Stimulated activated naive CD8-positive, alpha-beta T cell treated with anti-CD3 and anti-CD28 coated beads, Interleukin-15, Interleukin-2, amounts not matched to agents 100 ng/mL and 50 ng/mL, for 24 hours (primary cell): Measurements from ENCODE around the gene RHOJ.

Experiments
- H3K27ac Mint-ChIP-seq: one replicate; pipeline ENCODE4 v1.8.0; 2021; ENCODE audit warnings: mild to moderate bottlenecking, mixed read lengths
- H3K27me3 Mint-ChIP-seq: one replicate; pipeline ENCODE4 v1.8.0; 2021; ENCODE audit warnings: mixed read lengths
- H3K36me3 Mint-ChIP-seq: one replicate; pipeline ENCODE4 v1.8.0; 2021; ENCODE audit warnings: low read depth, mixed read lengths
- H3K4me1 Mint-ChIP-seq: one replicate; pipeline ENCODE4 v1.8.0; 2021; ENCODE audit warnings: low read depth, mixed read lengths
- H3K4me3 Mint-ChIP-seq: one replicate; pipeline ENCODE4 v1.8.0; 2021; ENCODE audit warnings: mild to moderate bottlenecking, mixed read lengths
- H3K9me3 Mint-ChIP-seq: one replicate; pipeline ENCODE4 v1.8.0; 2021; ENCODE audit warnings: mixed read lengths

RHOJ gene

DNA sequence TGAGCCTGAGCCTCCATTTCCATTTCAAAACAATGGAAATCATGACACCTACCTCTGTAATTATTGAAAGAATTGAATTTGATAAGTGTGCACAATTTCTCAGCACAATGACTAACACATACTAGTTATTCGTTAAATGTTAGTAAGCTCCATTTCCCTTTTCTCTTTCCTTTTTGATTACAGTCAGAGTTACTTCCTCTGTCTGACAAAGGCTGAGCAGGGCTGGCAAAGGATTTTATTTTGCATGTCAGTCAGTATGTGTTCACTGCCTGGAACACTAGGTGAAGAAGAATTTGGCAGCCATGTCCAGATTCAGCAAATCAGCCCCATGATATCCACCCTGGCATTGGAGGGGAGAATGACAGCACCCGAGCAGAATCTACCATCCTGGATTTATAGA is 12.2 kb upstream of the RHOJ start:
- no peak overlapping the region for H3K4me3 Mint-ChIP-seq
- no peaks in the 10 kb centered on the region for H3K27me3 Mint-ChIP-seq
- no peaks in the 10 kb centered on the region for H3K4me1 Mint-ChIP-seq
- H3K36me3 Mint-ChIP-seq, result no peaks in the 10 kb centered on the region
- no peaks in the 10 kb centered on the region for H3K9me3 Mint-ChIP-seq
- H3K27ac Mint-ChIP-seq, result no peak overlapping the region

DNA sequence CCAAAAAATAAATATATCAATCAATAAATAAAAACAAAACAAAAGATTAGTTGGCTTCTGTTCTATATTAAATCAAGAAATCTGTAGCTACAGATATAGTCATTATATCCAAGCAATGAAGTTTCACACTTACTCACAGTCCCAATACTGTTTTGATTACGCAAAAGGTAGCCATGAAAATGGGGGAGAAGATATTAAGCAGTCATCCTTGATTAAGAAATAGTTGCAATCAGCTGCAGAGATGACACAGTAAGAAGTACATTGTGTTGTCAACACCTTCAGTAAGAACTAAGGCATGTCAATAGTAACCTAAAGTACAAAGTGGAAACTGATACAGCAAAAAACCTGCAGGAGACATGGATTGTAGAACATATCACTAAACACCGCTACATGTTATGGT is 11.0 kb upstream of the RHOJ start:
- no peaks in the 10 kb centered on the region for H3K4me1 Mint-ChIP-seq
- no peaks in the 10 kb centered on the region for H3K27me3 Mint-ChIP-seq
- H3K4me3 Mint-ChIP-seq, result no peak overlapping the region
- no peaks in the 10 kb centered on the region for H3K9me3 Mint-ChIP-seq
- no peaks in the 10 kb centered on the region for H3K36me3 Mint-ChIP-seq
- H3K27ac Mint-ChIP-seq, result no peak overlapping the region

DNA sequence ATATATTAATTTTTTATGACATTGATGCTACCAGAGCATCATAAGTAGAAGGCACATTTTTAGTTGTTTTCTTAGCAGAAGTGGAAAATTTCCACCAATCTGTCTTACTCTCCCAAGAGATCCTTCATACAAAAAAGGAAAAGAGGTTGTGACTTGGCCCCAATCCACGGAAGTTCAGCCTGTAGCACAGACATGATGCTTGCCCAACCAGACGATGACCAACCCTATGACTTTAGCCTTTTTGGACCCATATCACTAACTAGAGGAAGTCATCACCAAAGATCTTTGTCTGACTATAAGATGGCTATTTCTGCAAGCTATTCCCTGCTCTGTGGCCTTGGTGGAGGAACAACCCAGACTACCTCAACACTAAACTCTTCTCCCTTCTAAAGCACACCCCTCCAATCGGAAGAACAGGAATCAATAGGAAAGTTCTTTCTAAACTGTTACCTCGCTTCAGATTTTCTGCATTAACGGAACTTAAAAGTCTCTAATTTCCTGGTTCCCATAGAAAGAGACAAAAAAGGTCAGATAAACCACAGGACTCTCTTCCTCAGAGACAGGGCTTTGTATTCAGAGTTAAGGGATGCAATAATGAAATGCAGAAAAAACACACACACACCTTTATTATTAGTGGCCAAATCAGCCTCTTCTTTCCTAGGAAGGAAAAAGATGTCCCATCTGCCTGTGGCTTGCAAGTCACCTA is 4.1 kb upstream of the RHOJ start:
- no peaks in the 10 kb centered on the region for H3K36me3 Mint-ChIP-seq
- H3K4me1 Mint-ChIP-seq, result no peaks in the 10 kb centered on the region
- no peak overlapping the region for H3K27ac Mint-ChIP-seq
- no peak overlapping the region for H3K4me3 Mint-ChIP-seq
- peaks cover 4% of the 10 kb centered on the region for H3K27me3 Mint-ChIP-seq
- H3K9me3 Mint-ChIP-seq, result no peaks in the 10 kb centered on the region

DNA sequence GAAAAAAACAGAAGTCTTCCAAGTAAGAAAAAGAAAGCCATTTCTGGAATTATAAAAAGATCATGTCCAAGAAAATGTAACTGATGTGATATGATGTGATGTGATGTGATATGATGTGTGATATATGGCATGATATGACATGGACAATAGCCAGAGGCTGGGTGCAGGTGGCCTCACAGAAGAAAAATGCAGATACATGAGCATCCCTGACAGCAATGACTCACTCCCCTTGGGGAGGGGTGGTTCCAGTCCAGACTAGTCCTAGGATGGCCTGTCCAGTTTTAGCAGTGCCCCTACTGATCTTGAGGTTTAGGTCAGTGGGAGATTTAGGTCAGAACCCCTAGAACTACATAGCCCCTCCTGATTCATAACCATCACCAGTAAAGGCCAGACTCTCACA is 3.5 kb upstream of the RHOJ start:
- no peaks in the 10 kb centered on the region for H3K4me1 Mint-ChIP-seq
- no peak overlapping the region for H3K4me3 Mint-ChIP-seq
- no peak overlapping the region for H3K27ac Mint-ChIP-seq
- no peaks in the 10 kb centered on the region for H3K36me3 Mint-ChIP-seq
- H3K27me3 Mint-ChIP-seq, result peaks cover 4% of the 10 kb centered on the region
- no peaks in the 10 kb centered on the region for H3K9me3 Mint-ChIP-seq

DNA sequence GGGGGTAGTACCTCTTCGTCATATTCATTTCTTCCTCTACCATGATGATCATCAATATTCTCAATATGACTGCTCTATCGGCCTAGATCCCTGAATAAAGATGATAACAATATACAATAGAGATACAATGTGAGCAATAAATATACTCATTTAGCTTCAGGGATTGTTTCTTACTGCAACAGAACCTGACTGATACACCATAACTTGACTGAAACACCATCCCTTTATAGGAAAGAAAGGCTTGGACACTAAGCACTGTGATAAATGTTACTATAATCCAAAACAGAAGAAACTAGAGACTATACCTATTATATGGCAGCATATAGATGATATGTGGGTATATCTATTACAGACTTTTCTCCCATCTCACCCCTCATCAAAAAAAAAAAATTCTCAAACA is 1.2 kb upstream of the RHOJ start:
- Mint-ChIP-seq H3K36me3 (no peaks in the 10 kb centered on the region), H3K4me1 (no peaks in the 10 kb centered on the region), H3K27ac (no peak overlapping the region), H3K27me3 (peaks cover 4% of the 10 kb centered on the region), H3K9me3 (no peaks in the 10 kb centered on the region), H3K4me3 (no peak overlapping the region)

DNA sequence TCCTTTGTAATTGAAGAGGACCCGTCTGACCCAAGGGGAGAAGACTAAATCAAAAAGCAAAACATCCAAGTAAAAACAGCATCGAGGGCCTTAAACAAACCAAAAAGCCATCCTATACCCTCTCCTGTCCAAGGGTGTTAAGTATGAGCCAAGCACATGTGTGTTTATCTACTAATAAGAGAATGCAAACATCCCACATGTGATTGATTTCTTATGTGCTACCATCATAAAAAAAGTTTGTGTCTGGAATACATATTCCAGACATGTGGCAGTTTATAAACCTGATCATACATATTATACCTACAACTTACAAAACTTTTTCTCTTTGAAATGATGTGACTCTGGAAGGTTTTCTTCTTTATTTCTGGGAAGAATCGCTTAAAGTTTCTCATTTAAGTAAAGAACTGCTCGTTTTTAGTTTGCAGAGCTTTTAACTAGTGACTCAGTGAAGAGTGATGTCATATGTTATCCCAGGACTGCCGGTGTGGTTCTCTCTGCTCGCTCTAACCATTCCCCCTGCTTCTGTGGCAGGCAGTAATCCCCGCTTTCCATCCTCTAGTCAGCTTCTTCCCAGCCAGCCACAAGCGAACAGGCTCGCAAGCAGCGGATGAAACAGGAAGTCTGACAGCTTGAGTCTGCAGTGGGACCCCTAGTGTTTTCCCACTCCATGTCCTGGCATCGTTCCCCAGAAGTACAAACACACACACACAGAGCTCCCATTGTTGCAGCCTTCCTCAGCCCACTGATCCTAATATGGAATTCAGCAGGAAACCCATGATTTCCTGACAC is 431 bp upstream of the RHOJ start:
- Mint-ChIP-seq H3K9me3 (no peaks in the 10 kb centered on the region), H3K27ac (no peak overlapping the region), H3K4me3 (no peak overlapping the region), H3K27me3 (peaks cover 4% of the 10 kb centered on the region), H3K36me3 (no peaks in the 10 kb centered on the region), H3K4me1 (no peaks in the 10 kb centered on the region)

DNA sequence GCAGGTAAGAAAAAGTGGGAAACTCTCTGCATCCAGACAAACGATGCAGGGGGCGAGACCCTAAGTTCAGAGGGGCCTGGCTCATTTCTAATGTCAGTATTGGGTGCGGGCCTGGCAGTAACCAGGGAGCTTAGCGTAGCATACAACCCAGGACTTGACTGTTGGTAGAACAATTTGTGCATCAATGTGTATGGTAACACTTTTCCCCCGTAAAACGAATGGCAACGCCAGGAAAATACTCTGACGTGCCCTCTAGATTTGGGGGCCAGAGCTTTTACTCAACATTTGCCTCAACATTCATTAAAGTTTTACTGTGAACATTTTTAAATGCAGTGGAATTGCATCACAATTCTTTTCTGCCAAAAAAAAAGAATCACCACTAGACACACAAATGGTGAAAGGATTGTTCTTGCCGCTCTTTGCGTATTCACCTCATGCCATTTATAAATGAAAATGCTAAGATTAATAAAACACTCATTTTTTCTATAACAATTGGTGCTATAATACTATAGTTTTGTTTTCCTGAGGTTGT is 867 bp downstream of the RHOJ start:
- no peak overlapping the region for H3K27ac Mint-ChIP-seq
- H3K27me3 Mint-ChIP-seq, result peaks cover 4% of the 10 kb centered on the region
- H3K36me3 Mint-ChIP-seq, result no peaks in the 10 kb centered on the region
- no peaks in the 10 kb centered on the region for H3K9me3 Mint-ChIP-seq
- H3K4me3 Mint-ChIP-seq, result no peak overlapping the region
- no peaks in the 10 kb centered on the region for H3K4me1 Mint-ChIP-seq

DNA sequence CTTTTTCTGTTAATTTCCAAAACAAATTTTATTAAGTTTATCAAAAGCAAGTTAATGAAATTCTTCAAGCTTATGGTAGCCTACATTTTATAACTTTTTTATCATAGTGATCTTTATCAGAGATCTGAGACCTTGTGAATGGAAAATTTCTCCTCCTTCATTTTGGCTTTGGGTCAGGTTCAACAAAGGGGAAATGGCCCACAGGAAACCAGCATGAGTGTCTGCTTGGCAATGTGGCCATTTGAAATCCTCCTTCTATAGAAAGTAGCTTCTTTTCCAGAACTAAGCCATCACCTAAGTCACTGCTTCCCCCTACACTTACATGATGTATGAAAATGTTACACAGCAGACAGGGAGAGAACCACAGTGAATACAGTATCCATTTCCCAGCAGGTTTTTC is 1.6 kb downstream of the RHOJ start:
- Mint-ChIP-seq H3K27ac (no peak overlapping the region), H3K4me3 (no peak overlapping the region), H3K9me3 (no peaks in the 10 kb centered on the region), H3K27me3 (peaks cover 4% of the 10 kb centered on the region), H3K36me3 (no peaks in the 10 kb centered on the region), H3K4me1 (no peaks in the 10 kb centered on the region)

DNA sequence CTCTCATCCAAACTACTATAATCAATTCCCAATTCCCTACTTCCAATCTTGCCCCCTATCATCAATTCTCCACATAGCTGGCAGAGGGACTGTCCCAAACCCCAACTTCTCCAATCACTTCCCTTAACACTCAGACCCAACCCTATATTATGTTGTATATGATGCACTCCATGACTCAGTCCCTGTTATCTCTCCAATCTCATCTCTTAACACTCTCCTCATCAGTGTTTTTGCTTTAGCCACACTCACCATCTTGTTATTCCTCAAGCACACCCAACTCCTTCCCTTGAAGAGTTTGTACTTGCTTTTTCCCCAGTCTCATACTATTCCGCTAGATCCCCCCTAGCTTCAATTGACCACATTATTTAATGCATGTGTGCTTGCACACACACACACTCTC is 4.9 kb downstream of the RHOJ start:
- no peaks in the 10 kb centered on the region for H3K9me3 Mint-ChIP-seq
- H3K27me3 Mint-ChIP-seq, result no peaks in the 10 kb centered on the region
- H3K4me1 Mint-ChIP-seq, result no peaks in the 10 kb centered on the region
- no peak overlapping the region for H3K27ac Mint-ChIP-seq
- no peaks in the 10 kb centered on the region for H3K36me3 Mint-ChIP-seq
- no peak overlapping the region for H3K4me3 Mint-ChIP-seq

DNA sequence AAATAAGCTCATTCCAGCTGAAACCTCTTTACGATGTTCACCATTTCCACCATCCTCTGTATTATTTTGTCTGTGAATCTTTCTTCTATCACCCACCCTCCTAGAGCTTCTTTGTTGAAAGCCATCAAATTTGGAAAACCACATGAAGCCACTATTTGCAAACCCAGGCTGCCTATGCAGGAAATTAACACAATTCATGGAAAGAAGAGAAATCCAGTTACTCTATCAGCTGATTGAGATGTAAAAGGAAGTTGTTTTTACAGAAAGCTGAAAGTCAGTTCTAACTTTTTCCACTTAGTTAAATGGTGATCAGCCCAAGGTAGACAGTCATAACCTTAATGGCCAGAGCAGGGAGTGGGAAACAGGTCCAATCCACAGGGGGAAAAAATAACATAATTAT is 6.6 kb downstream of the RHOJ start:
- H3K27ac Mint-ChIP-seq, result no peak overlapping the region
- H3K27me3 Mint-ChIP-seq, result no peaks in the 10 kb centered on the region
- H3K36me3 Mint-ChIP-seq, result no peaks in the 10 kb centered on the region
- H3K9me3 Mint-ChIP-seq, result no peaks in the 10 kb centered on the region
- H3K4me1 Mint-ChIP-seq, result no peaks in the 10 kb centered on the region
- no peak overlapping the region for H3K4me3 Mint-ChIP-seq

DNA sequence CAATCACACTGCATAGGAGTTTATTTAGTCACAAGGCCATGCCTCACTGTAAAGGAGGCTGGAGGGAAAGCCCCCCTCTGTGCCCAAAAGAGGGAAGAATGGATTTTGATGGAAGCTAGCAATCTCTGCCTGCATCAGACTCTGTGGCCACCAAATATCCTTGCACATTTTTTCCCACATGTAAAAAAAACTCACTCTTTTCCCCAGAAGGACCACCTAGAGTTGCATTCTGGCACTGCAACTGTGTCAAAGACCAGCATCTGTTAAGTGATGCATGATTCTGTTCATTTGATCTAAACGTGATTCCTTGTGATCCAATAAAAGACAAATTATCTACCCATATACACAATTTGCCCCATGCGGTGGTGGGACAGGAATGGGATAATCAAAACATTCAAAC is 8.0 kb downstream of the RHOJ start:
- Mint-ChIP-seq H3K4me1 (no peaks in the 10 kb centered on the region), H3K27me3 (no peaks in the 10 kb centered on the region), H3K27ac (no peak overlapping the region), H3K36me3 (no peaks in the 10 kb centered on the region), H3K9me3 (no peaks in the 10 kb centered on the region), H3K4me3 (no peak overlapping the region)

DNA sequence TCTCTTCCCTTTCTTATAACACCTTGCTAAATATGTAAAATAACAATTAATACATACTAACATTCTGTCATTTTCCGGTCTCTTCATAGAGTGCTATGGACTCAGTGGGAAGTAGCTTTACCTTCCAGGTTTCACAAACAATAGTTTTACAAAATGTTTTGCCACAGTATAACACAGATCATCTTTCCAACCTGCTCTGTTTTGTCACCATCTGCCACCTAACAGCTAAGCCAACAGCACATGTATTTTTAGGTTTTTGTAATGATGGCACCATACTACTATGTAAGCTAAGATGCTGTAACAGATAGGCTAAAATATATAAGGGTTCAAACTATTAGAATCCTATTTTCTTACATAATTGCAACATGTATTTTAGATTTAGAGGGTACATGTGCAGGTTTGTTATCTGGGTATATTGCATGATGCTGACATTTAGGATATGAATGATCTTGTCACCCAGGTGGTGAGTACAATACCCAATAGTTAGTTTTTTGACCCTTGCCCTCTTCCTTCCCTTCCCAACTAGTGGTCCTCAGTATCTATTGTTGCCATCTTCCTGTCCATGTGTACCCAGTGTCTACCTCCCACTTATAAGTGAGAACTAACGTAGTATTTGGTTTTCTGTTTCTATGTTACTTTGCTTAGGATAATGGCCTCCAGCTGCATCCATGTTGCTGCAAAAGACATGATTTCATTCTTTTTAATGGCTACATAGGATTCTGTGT is 8.7 kb downstream of the RHOJ start:
- no peak overlapping the region for H3K27ac Mint-ChIP-seq
- no peaks in the 10 kb centered on the region for H3K4me1 Mint-ChIP-seq
- no peaks in the 10 kb centered on the region for H3K9me3 Mint-ChIP-seq
- H3K36me3 Mint-ChIP-seq, result no peaks in the 10 kb centered on the region
- no peaks in the 10 kb centered on the region for H3K27me3 Mint-ChIP-seq
- H3K4me3 Mint-ChIP-seq, result no peak overlapping the region

DNA sequence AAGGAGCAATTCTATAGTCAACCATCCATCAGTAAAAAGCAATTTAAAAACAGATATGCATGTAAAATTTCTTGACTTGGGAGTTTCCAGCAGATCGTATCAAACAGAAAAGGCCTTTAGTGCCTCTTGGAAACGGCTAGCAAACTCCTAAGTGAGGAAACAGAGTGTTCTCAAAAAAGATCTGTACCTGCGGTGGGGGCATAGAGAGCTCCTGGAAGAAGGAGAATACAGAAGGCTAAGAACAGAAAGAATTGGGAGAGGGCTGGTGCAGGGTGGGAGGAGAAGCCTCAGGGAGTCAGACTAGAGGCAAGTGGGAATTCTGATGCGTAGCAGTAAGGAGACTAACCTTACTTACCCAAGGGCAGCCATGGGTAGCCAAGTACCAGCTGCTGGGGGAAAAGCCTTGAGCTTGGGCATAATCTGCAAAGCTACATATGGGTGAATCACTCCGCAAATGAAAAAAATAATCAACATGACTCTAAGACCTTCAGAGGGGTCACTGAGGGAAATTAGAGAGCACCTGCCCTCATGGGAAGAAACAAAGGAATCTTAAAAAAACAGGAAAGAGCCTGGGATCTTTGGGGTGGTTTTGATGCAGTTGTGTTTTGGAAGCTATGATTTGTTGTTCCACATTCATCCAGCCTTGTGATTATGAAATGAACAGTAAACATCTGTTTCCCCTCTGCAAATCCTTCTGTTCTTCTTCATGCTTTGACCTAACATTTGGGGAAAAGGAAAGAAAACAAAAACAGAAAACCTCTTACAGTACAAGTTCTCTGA is 10.4 kb downstream of the RHOJ start:
- H3K4me1 Mint-ChIP-seq, result no peaks in the 10 kb centered on the region
- H3K9me3 Mint-ChIP-seq, result no peaks in the 10 kb centered on the region
- H3K4me3 Mint-ChIP-seq, result no peak overlapping the region
- no peaks in the 10 kb centered on the region for H3K27me3 Mint-ChIP-seq
- H3K27ac Mint-ChIP-seq, result no peak overlapping the region
- no peaks in the 10 kb centered on the region for H3K36me3 Mint-ChIP-seq

DNA sequence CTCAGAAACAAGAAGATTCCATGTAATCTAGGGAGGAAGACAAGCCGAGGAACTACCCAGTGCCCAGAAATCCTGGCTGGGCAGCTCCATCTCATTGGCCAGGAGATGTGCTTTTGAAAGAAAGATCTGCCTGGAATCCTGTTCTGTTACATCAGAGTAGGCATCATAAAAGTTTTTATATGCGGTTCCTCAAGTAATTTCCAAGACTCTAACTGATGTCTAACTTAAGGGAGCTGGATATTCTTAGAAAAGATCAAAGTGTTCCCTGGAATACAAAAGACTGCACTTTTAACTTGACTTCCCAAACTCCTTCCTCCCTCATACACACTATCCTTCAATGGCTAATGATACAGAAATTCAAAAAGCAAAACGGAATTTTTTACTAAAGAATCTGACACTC is 16.3 kb downstream of the RHOJ start:
- H3K9me3 Mint-ChIP-seq, result no peaks in the 10 kb centered on the region
- H3K27ac Mint-ChIP-seq, result no peak overlapping the region
- no peaks in the 10 kb centered on the region for H3K4me1 Mint-ChIP-seq
- no peaks in the 10 kb centered on the region for H3K36me3 Mint-ChIP-seq
- peaks cover 8% of the 10 kb centered on the region for H3K27me3 Mint-ChIP-seq
- H3K4me3 Mint-ChIP-seq, result no peak overlapping the region

DNA sequence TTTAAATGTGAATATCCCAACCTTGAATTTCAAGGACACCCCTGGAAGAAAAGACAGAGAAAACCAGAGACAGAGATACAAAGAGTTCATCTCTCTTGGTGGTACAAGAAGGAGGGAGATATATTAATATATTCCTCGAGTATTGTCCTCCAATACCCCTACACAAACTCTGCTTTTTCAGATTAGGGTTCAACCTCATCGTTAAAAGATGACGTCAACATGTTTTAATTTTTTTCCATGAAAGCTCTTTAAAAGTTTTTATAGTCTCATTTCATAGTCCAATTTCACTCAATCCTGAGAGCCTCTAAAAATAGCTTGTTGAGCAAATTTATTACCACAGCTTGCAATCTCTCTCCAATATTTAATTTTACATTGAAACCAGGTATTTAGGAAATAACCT is 19.4 kb downstream of the RHOJ start:
- Mint-ChIP-seq H3K27me3 (peaks cover 8% of the 10 kb centered on the region), H3K4me1 (no peaks in the 10 kb centered on the region), H3K9me3 (no peaks in the 10 kb centered on the region), H3K36me3 (no peaks in the 10 kb centered on the region), H3K4me3 (no peak overlapping the region), H3K27ac (no peak overlapping the region)
